Activated naive CD8-positive, alpha-beta T cell treated with anti-CD3 and anti-CD28 coated beads, Interleukin-2, amount 50 U/mL, for 16 hours (primary cell): ENCODE measurements around the gene GABRB2.

Experiments used
- DNase-seq: peaks from one replicate; pipeline ENCODE4 v3.0.0-alpha.2; 2020; ENCODE audit warnings: low read depth, low spot score

GABRB2 gene

DNA sequence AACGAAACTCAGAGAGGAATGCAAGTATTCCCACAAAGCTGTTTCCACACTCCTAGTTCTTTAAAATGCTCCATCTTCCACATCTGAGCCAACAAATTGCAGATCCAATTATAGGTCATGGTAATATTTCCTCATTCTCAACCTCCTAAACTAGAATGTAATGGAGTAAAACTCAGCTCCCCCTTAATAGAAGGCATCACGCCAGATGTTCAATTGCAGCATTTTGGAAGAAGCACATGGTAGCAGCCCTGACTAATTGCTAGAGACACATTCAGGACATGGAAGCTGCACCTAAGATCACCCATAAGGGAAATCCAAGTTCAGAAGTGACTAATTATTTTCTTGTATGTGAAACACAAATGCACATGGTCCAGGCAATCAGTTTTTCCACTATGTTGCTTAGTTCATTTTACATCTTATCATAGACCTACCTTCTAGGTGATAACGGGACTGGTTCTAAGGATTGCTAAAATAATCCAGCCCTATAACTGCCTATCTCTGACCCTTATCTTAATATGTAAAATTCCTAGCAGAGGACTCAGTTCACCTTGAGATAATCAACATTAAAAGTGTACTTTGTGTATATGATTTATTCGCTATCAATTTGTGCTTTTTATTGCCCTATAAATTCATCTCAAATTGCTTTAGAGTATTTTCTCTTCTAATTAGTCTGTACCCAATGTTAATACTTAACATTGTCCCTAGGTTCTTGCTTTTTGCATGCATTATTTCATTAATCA lies 75.1 kb downstream of the GABRB2 start:
- no peak for DNase-seq

DNA sequence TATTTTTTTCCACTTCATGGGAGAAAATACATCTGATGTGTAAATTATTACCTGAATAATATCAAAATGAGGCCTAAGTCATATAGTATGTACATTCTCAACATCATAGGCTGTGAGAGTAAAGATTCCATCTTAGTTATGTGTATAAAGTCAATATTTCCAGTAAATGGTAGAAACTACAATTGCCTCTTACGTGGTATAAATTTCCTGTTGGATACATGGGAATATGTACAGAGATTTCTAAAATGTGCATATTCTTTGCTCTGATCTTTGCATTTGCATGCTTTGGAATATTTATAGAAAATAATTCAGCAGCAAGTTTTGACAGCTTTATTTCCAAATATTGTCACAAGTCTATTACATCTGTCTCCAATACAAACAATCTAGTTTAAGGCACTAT lies 78.8 kb downstream of the GABRB2 start:
- DNase-seq, result no peak

DNA sequence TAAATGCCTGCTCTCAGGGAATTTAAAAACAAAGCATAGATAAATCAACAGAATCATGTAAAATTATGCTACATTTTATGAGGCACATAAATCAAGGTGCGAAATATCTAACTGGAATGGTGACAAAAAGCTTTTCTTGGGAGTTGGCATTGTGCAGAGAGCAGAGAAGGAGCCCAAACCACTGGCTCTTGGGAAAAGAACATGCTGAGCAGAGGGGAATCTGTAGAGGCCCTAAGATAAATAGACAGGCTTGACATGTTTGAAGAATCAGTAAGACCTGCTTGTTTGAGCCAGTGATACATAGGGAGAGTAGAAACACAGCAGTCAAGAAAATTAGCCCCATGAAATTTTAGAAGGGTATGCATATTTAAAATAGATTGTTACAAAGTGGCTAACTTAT lies 85.8 kb downstream of the GABRB2 start:
- DNase-seq, result no peak

DNA sequence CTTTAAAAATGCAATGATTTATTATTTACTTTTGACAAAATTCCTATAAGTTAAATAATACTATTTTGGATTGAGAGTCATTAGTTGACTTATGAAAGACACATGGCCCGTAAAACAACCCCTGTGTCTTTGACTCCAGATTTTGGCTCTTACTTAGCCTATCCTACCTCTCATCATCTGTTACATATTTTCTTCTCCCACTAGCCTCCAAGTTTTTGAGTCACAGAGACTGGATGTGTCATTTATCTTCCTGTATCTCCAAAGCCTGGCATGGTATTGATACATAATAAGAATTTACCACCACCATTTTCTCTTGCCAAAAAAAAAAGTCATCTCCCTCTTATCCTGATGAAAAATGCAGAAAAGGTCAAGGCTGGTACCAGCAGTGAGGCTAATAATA lies 99.9 kb downstream of the GABRB2 start:
- DNase-seq, result no peak

DNA sequence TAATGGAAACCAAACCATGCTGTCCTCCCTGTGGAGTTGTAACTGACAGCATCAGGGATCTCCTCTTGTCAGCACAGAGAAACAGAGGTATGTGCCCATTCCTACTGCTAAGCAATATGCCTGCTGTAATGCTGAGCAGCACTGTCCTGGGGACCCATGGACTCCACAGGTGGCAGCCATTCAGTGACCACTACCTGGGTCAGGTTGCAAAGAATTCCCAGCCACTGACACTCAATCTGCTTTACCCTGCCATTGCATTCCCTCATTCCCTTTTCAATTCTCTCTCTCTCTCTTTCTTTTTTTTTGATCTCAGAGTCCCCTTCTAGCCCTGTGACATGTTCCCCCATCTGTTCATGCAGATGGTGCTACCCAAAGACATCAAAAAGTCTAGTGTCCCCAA lies 104.1 kb downstream of the GABRB2 start:
- no peak for DNase-seq

DNA sequence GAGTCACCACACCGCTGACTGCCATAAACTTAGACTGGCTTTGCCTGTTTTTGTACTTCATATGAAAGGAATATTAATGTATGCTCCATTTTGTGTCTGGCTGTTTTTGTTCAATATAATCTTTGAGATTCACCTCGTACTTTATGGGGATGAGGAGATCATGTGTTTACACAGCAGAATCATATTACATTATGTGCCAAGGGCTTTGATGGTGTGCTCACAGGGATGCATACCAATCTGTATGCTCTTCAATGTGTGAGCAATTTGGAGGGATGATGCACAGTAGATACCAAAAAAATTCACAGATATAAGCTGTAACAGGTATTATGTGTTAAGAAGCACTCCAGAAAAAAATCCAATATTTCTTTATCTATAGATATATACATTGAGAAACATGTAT lies 113.7 kb downstream of the GABRB2 start:
- DNase-seq, result no peak

DNA sequence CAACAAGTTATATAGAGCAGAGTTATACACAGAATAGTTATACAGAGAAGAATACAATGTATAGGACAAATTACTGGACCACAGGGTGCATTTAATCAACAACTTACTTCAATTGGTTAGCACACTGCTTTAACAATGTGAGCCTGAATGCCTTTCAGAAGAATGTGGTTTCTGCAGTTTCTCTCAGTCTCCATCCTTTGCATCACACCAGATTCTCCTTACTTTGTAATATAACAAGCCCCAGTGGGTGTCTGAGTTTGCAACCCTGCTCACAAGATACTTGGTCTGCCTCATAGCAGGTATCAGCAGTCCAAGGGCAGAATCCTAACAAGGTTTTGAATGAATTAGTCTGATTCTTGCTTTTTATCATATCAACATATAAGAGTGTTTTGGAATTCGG lies 114.6 kb downstream of the GABRB2 start:
- no peak for DNase-seq

DNA sequence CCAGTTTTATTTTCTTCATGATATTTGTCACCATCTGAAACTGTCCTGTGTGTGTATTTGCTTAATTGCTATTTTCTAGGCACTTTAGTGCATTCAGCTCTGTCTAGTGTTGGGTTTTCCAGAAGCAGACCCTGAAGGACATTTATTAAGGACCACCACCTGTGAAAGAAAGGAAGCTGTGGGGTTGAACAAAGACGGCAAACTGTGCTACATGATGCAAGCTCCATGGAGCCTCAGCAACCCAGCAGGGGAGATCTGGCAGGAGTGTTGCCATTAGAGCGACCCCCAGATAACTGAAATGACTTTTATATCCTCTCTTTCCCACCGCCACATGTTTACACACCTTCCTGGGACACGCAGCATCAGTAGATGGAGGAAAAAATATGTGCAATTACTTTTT lies 125.5 kb downstream of the GABRB2 start:
- DNase-seq, result no peak

DNA sequence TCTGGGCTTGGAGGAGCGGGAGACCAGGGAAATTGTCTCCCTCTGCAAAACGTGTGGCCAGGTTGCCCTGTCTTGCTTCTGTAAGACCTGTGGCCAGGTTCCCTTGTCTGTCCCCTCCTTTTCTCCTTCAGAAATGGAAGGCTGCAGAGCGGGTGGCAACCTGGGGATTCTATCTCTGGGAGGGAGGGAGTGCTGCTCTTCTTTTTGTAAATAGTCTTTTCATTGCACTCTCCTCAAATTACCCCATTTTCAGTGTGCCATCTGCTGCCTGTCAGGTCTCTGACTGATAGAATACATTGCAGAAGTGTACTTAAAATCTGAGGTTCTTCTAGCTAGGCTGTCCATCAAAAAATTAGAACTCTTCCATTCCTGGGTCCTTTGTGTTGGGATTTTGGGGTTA lies 126.0 kb downstream of the GABRB2 start:
- no peak for DNase-seq

DNA sequence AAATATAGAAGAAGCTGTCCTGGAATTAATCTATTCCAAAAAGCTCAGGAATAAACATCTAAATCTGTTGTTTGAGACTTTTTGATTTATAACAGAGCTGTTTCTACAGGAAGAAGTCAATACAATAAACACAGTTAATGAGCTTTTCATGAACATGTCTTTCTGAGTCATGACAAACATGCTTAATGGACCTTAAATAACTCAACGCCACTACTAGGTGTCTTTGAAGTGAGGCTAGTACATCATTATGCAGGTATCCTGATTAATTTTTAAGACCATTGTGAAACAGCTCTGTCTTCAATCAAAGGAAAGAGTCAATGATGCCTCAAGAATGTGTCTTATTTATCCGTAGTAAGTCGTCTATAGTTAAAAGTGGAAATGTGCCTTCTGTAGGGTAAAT lies 131.6 kb downstream of the GABRB2 start:
- no peak for DNase-seq

DNA sequence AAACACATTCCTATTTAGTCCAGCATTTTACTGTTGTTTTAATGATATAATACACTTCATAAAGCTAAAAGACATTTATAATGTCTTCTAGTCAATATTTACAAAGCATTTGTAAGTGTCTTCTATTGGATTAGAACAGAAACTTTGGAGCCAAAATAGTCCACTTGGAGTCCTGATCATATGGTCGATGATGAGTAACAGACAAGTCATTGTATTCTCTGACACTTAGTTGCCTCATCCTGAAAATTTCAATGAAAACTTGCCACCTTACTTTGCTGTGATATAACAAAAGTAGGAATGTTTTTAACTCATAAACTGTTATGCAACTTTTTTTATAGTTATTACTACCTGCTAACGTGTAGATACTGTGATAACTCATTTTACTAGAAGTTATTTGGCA lies 132.5 kb downstream of the GABRB2 start:
- no peak for DNase-seq

DNA sequence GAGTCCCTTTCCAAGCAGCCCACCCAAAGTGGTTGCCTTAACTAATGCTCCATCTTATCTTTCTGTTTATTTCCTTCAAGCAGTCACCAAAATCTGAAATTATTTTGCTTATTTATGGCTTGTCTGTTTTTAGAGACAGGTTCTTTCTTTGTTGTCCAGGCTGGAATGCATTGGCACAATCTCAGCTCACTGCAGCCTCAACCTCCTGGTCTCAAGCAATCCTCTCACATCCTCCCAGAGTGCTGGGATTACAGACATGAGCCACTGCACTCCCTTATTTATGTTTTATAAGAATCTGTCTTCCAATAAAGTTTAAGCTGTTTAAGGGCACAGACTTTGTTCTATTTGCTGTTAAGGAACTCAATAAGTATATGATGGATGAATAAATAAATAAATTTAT lies 133.7 kb downstream of the GABRB2 start:
- DNase-seq, result no peak

DNA sequence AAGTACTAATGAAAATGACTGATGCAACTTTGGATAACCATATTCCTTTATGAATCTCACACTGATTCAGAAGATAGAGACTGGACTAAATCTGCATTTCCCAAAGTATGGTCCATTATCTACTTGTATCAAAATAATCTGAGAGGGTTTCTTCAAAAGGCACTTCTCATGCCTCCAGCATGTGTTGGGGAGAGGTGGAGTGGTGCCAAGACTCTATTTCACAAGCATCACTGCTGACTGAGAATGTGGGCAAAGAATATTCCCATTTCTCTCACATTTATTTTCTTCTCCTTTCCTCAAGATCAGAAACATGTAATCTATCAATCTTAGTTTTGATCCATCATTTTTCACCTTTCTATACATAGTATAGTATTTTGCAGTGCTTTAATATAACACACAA lies 135.4 kb downstream of the GABRB2 start:
- DNase-seq, result no peak

DNA sequence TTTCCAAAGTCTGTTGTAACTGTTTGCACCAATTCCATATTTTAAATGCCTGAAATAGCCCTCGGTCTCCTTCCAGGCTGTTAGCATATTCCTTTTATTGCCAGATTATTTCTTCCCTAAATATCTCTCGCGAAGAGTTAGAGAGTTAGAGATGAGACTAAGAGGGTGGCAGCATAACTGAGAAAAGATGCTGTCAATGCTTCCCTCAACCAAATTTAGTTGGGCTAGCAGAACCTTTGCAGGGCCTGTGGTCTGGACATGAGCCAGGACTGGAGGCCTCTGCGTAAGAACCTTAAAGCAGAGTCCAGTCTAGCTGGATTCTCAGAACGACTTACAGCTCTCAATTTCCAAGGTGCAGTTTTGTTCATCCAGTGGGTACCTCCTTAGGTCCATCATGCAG lies 135.9 kb downstream of the GABRB2 start:
- DNase-seq, result no peak

DNA sequence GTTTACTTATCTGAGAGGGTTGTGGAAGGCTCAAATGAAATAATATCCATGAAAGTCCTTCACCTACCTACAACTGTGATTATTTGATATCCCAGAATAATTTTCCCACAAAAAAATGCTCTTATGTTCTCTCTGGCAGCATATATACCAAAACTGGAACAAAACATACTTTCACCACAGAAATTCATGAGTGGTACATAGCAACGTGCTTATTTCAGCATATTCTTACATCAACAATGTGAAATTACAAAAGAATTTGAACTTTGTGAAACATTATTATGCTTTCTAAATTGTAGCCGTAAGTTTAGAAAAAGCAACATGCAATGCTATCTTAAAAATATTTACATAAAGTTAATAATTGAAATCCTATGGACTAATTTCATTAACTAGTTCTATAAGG lies 137.1 kb downstream of the GABRB2 start:
- no peak for DNase-seq

DNA sequence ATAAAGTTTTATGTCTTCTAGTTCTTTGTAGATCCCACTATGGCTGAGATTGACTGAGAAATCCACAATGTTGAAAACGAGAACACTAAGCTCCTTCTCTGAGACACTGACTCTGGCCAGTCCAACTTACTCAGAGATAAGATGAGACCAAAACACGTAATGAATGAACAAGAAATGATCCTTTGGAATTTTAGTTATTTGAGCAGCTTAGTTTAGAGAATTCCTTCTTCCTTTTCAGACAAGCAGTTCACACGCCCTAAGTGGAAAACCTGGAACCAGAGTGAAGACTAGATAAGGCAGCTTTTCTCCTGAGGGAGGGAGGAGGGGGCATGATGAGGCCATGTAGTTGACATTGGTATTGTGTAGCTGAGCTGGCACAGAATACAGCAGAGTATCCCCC lies 139.6 kb downstream of the GABRB2 start:
- DNase-seq, result no peak

DNA sequence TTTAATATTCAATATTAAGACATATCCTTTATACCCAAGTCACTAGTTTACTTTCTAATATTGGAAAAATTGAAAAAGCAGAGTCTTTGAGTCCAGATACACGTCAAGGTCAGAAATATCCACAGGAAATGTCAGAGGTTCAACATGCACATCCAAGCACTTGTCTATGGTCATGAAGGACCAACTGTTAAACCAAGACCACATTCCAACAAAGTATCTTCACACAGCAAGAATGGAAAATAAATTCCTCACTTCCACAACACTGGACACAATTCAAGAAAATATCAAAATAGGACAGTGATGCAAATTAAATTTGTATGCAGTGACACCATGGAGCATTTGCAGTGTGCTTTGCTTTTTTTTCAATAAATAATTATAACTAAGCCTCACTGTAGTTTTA lies 142.5 kb downstream of the GABRB2 start:
- no peak for DNase-seq

DNA sequence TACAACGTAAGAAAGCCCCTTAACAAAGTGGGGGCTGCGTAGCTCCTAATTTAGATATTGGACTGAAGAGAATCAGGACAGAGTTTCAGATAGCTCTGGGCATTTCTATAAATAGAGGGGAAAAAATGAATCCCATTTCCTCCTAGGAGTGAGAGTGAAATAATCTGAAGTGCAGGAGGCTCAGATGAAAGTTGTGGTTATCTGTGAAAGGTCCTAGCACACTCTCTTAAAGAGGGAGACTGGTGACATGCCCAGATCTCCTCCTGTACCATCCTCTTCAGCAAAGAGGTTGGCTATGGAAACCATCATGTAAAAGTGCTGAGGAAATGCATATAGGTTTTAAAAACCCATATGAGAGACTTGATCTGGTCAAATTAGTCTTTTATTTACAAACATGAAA lies 143.4 kb downstream of the GABRB2 start:
- DNase-seq, result no peak

DNA sequence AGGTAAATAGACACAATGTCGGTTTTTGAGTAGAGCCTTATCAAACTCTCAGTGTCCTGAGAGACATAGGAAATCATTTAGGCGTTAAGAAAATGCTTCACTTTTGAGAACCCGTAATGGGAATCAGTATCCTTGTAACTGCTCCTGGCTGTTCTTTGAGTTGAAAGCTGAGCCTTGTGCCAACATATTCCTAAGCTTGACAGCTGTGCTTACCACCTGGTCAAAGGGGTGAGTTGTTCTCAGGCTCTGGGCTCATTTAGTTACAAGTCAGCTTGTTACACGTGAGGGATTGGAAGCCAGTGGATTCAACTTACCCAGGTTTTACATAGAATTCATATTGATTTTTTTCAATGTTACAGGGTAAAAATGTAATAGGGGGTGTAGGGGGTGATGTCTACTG lies 145.9 kb downstream of the GABRB2 start:
- no peak for DNase-seq

DNA sequence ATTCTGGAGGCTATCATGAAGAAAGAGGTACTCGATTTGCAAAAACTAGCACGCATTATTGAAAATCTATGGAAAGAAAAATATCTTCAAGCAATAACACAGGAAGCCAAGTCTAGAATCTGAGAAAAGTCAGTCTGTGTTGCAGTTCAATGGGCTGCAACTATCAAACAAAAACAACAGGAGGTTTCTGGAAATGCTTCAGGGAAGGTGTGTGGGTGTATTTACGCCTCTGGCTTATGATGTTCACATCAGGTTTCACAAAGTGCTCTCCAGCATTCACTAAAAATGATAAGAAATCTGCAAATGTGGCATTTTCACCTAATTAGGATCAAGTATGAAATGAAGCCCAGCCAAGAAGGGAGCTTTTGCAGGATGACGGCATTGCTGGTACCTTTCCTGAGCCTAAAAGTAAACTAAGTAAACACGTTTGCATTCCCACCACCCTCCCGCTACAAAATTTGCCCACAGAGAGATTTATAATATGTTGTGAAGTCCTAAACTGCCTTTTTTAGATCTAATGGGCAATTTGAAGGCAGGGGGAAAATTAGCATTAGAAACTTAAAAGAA lies 146.4 kb downstream of the GABRB2 start:
- DNase-seq, result no peak

DNA sequence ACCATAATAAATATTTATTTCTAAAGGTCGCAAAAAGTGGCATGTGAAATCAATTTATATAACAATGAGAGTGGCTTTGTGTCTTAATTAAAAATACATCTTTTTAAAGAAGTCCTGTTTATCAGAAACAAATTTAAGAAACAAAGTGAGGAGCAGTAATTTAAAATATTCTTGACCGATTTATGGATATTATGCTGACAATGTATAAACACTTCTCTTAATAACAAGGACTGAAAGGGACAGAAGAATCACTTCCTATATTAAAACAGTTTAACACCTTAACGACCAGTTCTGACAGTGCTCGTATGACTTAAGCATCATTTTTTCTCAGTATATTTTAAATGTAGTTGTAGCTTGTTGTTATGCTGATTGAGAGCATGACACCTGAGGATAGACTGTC lies 149.1 kb downstream of the GABRB2 start:
- DNase-seq, result no peak

DNA sequence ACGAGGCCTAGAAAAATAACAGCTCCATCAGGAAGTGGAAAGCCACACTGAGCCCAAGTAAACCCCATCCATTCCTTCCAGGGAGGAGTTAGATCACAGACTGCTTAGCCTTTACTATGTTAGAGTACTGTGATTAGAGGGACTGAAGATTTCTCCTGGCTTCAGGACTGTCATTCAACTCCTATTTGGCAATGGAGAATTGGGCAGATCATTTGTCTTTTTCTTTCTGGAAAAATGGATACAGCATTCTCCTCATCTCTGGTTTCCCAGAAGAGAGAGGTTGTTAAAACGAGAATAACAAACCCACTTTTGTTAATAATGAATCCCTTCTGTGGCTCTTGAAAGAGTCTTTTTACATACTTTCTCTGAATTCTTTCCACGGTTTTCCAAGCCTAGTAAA lies 150.4 kb downstream of the GABRB2 start:
- DNase-seq, result no peak

DNA sequence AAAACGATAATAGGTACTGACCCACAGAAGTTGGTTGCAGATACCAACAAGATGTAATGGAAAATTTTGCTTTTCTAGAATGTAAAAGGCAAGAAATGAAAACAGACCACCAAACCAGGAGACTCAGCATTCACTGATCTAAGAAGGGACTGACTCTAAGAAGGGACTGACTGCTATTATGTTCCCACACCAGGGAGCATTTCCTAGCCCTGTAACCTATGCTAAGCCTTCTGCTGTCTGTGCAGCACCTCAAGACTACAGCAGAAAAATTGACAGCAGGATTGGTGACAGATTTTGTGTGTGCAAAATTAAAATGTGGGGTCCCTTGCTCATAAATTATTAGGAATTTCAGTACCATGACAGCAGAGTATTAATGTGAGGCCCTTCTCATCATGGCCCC lies 154.8 kb downstream of the GABRB2 start:
- no peak for DNase-seq

DNA sequence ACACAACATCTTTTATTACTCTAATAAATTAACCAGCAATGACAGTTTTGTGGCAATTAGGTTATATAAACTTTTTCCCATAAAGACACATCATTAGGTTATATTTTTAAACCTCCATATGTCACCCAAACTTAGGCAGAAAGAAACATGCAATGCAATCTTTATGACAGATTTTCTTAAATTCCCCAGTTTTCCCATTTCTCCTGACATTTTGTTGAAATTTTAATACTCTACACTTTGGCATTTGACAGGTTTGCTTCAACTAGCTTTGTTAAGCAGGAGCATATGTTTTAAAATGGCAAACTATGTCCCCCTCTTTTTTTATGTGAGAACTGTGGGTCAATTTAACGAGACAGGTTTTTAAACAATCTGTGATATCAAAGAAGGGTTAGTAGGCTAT lies 155.5 kb downstream of the GABRB2 start:
- no peak for DNase-seq
